HuH-7 (cell line): ENCODE results near the gene NHS.

Source experiments
- DNase-seq: peaks from one replicate; pipeline ENCODE4 v3.0.0; 2011; ENCODE audit warnings: low spot score

NHS gene

DNA sequence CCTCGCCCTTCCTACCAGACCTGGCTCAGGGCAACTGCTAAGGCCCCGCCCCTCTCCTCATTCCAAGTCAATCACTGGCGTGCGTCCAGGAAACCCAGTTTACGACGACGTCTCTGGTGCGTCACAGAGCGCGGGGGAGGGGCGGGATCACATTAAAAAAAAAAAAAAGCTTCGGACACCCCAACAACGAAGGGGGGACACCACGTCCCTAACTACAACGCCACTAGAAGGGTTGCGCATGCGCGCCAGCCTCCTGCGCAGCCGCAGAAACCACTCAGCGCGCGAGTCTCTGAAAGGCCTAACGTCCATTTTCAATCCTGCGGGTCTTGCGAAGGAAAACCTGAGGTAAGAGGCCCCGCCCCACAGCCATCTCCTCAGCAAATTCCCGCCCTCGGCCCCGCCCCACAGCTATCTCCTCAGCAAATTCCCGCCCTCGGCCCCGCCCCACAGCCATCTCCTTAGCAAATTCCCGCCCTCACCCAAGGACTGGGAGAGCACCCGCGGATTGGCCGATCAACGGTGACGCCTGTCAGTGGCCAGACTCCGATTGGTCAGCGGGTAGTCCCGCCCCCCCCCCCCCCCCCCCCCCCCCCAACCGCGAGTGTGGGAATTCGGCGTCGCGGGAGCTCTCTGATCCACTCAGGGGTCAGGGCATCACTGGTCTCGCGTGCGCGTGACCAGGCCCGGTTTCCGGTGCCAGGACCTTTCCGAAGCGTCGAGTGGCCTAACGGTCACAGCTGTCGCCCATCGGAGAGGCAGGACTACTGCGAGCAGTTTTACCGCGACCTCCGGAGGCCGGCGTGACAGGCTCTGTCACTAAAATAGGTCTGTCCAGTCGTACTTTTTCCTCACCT lies 362.1 kb downstream of the NHS start, which contains the start of gene SCML1:
SCML1 (plus strand) TSS at position 638 of the 854 bp plus-strand sequence. CDS start 6,694 bp downstream, outside the sequence.
- no peak for DNase-seq

DNA sequence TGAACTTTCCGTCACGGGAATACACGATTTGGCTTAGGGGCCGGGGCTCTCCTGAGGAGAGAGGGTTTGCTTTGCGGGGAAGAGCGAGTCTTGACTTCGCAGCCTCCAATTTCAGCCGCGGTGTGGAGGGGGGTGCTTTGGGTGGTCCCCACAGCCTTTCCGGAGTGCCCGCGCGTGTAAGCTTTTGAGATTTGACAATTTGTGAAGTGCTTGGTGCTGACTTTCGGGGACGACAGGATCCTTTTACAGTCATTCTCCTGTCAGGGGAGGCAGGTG lies 362.6 kb downstream of the NHS start:
- no peak for DNase-seq

DNA sequence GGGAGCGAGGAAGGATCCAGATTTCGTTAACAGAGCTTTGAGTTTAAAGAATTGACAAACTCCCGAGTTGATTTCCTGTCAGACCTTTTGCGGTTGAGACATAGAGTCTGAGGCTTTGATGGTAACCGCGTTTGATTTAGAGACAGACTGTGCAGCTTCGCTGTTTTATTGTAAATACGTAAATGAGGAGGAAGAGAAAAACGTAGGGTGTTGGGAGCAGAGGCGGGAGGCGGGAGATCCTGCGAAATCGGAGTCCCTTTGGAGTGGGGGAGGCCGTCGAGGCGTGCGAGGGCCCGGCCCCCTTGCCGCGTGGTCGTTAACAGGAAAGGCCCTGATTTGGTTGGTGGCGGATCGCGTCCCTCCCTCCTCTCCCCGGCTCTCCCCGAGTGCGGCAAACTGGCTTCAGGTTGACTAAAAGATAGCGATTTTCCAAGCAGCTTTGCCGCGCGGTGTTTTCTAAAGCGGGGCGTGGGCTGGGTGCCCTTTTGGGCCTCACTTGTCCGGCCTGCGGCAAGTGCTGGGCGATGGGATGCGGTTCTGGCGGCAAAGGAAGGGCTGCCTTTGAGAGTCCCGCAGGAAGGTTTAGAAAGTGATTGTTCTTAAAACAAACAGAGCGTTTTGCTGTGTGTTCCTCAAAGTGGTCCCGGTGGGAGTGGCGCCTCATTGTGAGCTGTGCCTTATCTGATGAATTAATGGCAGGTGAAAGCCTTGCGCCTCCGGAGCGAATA lies 363.1 kb downstream of the NHS start:
- no peak for DNase-seq

DNA sequence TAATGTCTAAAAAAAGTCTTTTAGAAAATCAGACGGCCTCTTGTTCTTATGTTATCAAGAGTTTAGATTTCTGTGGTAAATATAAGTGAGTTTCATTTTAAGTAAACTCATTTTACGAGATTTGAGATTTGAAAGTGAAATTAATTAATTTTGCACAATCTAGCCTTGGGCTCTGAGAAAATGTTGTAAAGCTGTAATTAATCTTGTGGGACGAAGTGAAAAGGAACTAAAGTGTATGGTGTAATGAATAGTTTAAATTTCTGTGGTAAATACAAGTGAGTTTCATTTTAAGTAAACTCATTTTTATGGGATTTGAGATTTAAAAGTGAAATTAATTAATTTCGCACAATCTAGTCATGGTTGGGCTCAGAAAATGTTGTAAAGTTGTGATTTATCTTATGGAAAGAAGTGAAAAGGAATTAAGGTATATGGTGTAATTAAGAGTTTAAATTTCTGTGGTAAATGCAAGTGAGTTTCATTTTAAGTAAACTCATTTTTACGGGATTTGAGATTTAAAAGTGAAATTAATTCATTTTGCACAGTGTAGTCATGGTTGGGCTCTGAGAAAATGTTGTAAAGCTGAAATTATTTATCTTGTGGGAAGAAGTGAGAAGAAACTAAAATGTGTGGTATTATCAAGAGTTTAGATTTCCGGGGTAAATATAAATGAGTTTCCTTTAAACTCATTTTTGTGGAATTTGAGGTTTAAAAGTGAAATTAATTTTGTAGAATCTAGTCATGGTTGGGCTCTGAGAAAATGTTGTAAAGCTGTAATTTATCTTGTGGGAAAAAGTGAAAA lies 363.9 kb downstream of the NHS start:
- no peak for DNase-seq

DNA sequence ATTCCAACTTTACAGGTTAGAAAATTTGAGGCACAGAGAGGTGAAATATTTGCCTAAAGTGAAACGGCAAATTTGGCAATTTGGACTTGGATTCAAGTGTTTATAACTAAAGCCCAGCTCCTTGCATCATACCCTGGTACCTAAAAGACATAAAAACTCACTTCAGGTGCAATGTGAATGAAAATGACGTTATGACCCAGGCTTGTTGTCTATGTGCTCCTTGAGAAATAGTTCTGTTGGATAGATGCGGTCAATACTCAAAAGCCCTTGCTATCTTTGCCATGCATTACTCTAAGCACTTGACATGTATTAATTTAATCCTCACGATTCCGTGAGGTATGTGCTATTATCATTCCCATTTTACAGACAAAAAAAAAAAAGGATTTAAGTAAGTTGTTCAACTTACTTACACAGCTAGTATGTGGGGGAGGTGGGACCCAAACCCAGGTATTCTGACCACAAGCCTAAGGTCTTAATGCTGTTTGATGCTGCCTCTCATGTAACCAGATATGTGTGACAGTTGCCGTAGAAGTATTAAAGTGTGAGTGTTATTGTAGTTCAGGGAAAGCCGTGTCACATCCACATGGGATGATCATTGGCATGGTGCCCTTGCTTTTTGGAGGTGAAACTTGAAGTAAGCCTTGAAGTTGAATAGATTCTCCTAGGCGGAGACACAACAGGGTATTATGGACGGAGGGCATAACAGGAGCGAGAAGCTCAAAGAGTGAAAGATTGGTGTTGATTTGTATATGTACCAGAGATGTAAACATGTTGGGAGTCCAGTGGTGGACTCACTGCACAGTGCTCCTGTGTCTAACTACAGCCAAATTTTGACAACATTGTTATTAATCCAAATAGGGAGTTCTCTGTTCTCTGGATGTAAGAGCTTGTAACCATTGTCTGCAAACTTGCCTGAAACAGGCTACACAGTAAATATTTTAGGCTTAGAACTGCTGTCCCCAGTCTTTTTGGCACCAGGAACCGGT lies 365.4 kb downstream of the NHS start:
- DNase-seq = no peak

DNA sequence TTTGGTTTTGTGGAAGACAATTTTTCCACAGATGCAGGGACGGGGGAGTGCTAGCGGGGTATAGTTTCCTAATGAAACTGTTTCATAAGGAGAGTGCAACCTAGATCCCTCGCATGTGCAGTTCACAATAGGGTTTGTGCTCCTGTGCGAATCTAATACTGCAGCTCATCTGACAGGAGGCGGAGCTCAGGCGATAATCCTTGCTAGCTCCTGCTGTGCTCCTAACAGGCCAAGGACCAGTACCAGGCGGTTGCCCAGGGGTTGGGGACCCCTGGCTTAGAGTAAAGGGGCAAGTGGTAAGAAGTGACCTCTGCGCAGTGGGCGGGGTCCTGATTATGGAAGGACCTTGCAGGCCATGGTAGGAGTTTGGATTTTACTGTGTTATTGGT lies 366.1 kb downstream of the NHS start:
- no peak for DNase-seq

GRCh38 chrX:17743913-17744312 lies 368.9 kb downstream of the NHS start:
- DNase-seq = no peak

DNA sequence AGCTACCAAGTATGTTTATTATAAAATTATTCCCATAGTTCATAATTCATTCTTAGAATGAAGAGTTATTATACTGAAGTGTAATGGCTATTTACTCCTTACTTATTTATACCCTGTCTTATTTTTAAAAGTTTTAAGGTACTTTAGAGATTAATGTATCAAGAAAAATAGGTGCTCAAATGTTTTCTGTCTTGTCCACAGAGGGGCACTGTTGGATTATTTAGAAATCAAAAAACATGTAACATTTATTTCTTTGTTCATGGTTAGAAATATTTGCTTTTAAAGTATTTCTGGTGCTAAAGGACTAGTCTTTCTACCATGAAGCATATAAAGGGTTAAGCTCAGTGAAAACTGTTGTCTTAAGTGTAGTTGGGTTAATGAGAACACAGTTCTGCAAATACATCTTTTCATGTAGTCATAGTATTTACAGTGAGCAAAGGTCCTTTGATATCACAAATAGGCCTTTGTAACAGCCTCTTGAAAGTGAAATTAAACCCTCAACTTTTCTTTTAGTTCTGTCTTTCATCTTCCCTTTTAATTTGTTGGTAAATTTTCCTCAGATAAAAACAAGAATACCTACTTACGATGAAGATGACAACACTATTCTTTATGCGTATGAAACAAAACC lies 370.0 kb downstream of the NHS start:
- peak; percentile 6 for DNase-seq

GRCh38 chrX:17747692-17748091 lies 372.7 kb downstream of the NHS start:
- no peak for DNase-seq

DNA sequence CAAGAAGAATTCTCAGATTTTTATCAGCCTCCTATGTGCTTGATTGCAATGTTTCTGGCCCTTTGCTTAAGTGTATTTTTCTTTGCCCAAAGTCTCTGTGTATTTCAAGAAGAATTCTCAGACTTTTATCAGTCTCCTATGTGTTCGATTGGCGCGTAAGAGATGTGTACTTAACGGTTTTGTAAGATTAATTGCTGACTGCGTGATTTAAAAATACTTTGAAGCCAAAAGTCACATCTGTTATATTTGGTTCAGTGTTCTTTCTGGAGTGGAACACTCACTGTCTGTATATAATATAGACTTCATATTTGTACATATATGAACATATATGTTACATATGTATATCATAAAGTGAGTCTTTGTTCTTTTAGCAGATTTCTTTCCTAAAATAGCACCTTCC lies 373.7 kb downstream of the NHS start:
- no peak for DNase-seq

DNA sequence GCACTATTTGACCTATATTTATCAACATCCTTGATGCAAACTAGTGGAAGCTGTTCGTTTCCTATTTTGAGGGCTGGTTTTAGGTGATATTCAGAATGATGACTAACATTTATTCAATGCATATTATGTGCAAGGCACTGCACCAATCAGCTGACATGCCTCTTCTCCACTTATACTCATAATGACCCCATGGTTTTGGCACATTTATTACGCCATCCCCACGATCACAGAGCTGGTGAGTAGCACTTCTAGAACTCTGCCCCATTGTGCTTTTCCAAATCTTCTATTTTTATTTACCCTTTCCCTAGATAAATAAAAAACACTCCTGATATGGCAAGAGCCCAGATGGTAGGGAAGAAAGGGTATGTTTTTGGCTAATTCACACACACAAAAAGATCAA lies 375.4 kb downstream of the NHS start:
- DNase-seq = no peak

GRCh38 chrX:17758382-17758781 lies 383.4 kb downstream of the NHS start:
- no peak for DNase-seq

- no peak for DNase-seq
Measured at GRCh38 chrX:17759990-17760389, 385.0 kb downstream of the NHS start.

- no peak for DNase-seq
Measured at GRCh38 chrX:17767734-17768133, 392.7 kb downstream of the NHS start.

GRCh38 chrX:17768997-17769396 lies 394.0 kb downstream of the NHS start:
- DNase-seq = no peak

GRCh38 chrX:17769701-17770269 lies 394.8 kb downstream of the NHS start:
- no peak for DNase-seq

DNA sequence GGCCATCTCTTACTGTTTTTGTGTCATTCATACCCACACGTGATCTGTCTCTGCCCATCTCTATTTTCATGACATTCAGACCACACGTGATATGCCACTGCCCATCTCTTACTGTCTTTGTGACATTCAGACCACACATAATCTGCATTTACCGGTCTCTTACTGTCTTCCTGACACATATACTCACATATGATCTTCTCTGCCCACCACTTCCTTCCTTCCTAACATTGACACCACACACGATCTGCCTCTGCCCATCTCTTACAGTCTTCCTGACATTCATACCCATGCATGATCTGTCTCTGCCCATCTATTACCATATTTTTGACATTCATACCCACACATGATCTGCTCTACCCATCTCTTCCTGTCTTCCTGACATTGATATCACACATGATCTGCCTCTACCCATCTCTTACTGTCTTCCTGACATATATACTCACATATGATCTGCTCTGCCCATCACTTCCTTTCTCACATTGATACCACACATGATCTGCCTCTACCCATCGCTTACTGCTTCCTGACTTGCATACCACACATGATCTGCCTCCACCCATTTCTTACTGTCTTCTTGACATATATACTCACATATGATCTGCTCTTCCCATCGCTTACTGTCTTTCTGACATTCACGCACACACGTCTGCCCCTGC lies 398.3 kb downstream of the NHS start:
- no peak for DNase-seq

DNA sequence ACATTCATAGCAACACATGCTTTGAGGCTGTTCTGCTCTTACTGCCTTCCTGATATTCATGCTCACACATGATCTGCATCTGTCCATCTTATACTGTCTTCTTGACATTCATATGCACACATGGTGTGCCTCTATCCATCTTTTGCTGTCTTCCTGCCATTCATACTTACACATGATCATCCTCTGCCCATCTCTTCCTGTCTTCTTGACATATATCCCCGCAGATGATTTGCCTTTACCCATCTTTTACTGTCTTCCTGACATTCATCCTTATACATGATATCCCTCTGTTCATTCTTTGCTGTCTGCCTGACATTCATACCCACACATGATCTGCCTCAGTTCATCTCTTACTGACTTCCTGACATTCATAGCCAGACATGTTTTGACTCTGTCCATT lies 399.1 kb downstream of the NHS start:
- DNase-seq = no peak

- no peak for DNase-seq
Measured at GRCh38 chrX:17778997-17779396, 404.0 kb downstream of the NHS start.

GRCh38 chrX:17779434-17779833 lies 404.4 kb downstream of the NHS start:
- no peak for DNase-seq
